NCI-H2196 (cell line): ENCODE results near the gene HEPACAM2.

Experiments used
- DNase-seq: peaks from one replicate; lab custom pipeline; 2025; ENCODE audit not compliant: unreplicated experiment; lab: John Stamatoyannopoulos, UW

Gene HEPACAM2

DNA sequence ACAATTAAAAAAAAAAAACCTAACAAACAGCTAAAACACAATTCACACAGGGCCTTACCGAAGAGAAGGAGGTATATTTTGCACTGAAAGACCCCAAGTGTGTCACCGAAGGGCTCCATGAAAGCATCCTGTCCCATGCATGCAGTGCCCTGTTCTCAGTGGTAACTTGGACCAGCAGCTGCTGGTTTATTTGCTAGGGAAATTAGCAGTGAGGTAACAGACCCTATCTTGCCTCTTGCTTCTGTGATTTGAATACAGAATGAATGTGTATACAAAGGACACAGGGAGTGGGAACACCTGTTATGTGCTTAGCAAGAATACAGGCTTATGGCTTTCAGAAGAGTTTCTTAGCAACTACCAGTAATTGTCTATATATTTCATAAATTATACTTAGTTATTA, at the start of gene HEPACAM2:
HEPACAM2 (minus strand) TSS at position 160 of the 400 bp plus-strand sequence.
- DNase-seq, result peak; percentile 48

DNA sequence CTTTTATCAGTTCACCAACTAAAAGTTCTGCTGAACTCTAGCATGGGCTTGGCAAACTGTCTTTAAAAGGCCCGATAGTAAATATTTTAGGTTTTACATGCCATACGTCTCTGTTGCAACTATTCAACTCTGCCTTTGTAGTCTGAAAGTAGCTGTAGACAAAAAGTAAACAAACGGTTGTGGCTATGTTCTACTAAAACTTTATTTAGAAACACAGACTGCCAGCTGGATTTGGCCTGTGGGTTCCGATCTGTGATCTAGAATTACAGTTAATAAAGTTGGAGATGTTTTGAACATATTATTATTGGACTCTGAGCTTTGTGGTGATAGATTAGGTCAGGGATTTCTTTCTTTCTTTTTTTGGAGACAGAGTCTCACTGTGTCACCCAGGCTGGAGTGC, 39.0 kb upstream of the HEPACAM2 start:
- no peak for DNase-seq

DNA sequence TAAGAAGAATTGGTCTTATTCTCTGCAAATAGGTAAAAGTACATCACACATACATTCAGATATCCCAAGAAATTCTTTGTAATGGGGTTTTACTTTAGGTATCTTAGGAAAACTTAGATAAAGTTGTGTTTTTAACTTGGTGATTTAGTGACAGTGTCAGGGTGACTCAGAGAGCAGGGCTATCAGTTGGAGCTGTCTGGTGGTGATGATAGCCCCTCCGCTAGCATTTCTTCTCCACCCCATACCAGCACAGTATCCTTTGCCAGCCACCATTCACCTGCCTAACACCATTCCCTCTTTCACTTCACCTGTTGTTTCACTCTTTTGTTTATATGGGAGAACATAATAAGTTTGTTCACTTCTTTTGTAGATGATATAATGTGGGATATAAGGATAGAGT, 36.3 kb upstream of the HEPACAM2 start:
- no peak for DNase-seq

DNA sequence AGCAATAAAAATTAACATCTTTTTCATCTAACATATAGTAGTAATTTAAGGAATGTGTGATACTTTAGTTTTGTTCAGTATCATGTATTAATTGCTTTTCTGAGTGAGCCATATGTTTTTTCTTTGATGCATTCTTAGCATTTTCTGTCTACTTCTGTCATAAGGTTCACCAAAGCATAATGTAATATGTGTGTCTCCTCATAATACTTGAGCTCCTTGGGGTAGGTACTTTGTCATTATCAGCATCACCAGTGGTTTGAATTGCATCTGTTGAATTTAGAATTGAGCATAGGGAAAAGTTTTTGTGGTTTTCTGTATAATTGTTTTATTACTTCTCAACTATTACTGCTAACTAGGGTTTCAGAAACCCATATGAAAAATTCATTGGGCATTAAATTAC, 32.4 kb upstream of the HEPACAM2 start:
- DNase-seq, result no peak

DNA sequence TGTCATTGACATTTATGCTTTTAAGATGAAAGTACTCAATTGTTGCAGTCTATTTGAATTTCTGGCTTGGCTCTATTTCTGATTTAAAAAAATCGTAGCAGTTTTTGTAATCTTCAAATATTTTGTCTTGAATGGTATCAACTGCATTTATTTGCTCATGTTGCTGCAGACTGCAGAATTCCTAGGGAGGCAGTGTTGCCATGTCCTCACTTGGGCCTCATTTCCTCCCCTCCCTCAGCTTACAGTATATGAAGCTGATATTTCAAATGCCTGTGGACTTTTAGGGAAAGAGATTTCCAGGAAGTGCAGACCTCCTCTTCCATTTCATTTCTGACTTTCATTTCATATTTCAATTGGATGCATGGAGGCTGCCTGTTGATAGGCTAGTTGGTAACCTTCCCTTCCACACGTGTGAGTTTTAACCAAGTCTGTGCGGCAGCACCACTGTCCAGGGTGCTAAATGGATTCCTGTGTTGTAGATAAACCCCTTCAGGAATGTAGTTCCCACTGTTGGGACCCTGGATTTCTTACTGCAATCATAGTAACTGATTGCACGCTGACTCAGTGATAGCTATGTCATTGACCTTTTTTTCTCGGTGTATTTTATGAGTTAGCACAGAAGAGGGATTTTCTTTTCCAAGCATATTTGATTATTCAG, 23.4 kb upstream of the HEPACAM2 start:
- DNase-seq, result no peak

DNA sequence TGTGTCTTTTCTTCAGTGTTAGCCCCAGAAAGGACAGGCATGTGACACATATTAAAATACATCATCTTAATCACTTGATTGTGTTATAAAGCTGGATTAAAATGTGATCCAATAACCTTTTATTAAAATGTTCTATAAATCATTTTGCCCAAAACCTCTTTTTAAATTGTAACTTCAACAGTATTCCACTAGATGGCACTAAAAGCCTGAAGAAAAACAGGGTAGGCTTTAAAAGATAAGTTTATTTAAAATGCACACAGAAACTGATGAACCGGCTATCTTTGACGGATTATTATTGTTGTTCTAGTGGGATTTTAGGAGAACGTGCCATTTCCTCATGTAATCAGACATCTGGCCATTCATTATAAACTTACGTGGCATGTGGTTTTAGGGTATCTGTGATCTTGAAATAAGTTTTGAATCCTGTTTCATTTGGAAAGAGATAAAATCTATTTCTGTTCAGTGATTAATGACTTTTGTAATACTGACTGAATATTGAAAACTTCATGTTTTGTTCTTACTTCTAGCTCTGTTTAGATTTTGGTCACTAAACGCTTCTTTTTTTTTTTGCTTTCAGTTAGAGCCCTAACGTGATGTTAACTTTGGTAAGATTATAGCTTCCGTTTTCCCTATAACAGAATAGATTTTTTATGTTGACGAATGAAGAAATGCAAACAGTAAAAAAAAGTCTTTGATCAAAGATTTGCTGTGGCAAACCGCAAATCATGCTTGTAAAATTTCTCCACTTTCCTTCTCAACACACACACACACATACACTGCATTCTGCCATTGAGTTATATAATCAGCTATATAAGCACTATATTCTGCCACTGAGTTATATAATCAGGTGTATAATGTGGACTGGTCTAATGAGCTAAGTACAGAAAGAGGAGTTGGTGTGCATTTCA, 19.5 kb upstream of the HEPACAM2 start:
- peak; percentile 32 for DNase-seq

DNA sequence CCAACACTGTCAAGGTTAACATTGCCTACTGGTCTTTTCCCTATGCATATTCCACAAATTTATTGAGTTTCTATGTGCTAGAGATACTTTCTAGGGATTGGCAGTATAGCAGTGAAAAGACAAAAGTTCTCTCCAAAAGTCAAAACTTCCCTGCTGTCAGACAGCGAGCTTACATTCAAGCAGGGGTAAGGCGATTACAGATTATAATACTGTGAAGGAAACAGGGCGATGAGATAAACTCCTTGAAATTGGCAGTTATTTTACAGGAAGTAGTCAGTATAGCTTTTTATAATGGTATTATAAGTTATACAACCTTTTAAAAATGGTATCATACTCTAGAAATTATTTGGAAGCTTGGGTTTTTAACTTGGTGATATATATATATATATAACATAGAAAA, 15.8 kb upstream of the HEPACAM2 start:
- DNase-seq, result no peak

DNA sequence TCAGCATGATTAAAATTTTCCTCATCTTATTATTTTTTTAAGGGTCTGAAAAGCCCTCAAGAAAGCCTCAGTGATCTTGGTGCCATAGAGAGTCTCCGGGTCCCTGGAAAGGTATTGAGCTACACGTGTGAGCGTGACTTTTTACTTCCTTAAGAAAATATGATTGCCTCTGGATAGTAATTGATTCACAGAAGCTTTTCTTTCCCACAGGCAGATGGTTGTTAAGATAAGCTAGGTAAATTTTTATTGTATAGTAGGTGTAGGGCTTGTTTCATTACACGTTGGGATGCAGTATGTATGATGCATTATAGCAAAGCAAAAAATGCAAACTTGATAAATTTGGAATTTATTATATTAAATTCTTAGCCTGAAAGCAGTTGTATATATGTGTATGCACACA, 13.6 kb upstream of the HEPACAM2 start:
- DNase-seq, result no peak

DNA sequence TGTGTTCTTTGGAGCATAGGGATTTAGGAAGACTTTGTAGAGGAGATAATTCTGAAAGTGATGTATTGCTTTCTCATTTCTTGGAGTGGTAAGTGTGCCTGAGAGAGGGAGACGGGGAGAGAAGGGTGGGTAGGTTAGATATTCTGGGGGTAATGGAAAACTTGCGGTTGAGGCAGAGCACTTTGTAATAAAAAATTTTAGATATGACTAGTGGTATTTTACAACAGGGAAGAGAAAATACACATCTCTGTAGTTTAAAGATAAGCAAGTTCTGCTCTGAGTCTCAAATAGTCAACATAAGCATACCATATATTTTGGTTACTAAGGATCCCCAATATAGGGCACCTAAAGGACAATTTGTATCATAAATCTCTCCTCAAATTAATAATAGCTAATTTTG, 12.5 kb upstream of the HEPACAM2 start:
- no peak for DNase-seq

DNA sequence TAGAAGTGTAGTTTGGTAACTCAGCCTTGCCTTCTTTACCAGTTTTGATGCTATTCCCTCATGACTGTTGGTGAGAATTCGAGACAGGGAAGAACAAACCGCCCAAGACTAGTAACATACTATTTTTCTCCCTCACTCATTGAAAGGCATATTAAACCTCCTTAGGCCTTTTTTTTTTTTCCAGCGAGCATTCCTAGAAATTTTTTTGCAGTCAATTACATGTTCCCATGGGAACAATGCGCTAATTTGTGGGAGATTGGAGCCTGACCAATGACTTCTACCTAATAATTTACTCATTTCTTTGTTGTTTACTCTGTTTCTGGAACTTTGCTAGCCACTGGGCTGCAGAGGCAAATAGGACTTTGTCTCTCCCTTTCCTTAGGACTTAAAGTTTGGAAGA, 11.9 kb upstream of the HEPACAM2 start:
- DNase-seq, result no peak

DNA sequence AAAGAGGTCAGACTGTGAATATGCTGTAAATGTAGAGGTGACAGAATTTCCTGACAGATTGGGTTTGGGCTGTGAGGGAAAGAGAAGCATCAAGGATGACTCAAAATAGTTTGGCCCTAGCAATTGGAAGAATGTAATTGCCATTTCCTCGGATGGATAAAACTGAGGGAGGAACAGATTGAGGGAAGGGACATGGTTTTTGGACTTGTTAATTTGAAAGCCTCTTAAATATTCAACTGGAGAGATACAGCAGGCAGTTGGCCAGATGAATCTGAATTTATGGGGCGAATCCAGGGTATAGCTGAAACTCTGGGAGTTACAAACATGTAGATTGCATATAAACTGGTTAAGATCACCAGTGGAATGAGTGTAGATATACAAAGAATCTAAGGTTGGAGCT, 9.3 kb upstream of the HEPACAM2 start:
- DNase-seq, result no peak

DNA sequence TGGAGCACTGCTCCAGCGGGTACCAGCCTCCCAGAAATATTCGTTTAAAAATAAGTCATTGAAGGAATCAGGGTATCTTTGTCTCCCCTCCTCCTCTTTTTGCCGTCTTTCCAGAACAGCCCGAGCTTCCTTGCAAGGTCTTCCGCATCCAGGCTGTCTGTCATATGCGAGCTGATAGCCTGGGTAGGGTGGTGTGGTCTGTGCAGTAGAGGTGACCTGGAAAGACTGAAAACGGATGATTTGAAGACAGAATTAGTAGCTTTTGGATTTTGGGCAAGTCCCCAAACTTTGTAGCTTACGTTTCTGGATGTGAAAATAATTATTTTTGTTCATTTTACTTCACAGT, 6.4 kb upstream of the HEPACAM2 start:
- DNase-seq, result no peak

DNA sequence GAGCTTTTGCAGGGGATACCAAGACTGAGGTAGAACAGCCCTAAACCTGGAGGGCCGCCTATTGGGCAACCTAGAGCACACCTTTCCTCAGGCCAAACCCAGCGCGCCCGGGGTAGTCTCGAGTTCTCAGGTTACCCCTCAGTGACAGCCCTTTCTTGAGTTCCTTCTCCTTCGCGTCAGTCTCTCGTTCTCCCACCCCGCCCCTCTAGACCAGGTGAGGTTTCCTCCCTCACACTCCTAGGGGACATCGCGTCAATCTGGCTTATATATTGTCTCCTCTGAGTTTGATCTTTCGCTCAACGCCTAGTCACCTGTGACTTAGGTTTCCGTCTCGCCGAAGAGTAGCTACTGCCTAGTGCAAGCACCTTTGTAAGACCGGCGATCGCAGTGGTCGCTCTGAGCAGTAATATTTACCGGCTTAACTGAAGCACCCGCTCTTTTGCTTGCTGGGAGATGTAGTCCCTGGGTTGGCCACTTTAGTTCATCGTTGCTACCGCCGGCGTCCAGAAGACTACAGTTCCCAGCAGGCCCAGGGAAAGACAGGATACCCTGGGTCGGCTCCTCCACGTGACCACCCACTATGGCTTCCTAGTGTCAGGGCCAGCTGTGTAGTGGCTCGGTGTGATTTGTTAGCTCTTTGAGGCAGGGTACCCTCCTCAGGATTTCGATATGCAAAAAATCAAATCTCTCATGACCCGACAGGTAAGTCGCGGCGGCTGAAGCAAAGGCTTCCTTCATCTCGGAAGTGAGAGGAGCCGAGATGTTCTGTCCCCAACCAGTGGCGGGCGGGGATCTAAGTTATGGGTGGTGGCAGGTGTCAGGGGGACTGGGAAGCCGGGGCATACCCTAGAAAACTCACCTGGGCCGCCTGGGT, 5.8 kb upstream of the HEPACAM2 start, which contains the start of gene VPS50:
VPS50 (plus strand) TSS at position 568 of the 874 bp plus-strand sequence; CDS start at position 670, 102 bp downstream.
- peak; percentile 96 for DNase-seq

DNA sequence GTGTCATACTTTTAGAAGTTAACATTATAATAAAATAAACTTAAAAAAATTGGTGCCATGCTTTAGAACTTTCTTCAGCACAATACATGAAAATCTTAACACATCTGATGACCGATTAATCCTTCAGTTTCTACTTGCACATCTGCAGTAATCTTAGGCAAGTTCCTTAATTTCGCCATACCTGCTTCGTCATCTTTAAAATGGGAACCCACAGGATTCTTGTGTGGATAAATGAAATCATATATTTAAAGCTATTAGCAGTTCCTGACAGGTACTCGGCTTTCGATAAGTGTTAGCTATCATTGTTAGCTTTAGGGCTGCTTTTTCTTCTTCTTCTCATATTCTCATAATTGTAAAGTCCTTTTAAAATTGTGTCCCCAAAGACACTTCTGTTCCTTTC, 5.0 kb upstream of the HEPACAM2 start:
- no peak for DNase-seq

DNA sequence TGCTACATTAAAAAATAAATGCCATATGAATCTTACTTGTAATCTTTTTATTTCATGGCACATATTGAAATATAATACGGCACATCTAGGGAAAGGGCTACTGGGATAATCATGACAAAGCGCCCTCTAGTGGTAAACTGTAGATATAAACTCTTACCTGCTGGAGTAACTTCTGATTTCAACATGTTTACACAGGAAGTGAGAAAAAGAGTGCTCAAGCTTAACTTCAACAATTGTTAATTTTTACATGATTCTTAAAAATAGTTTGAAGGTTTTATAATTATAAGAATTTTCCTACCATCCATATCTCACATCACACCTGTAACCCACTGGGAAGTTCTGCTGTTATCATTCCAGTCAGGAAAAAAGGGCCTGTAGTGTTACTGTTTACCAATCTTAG, 2.0 kb upstream of the HEPACAM2 start:
- peak; percentile 76 for DNase-seq

DNA sequence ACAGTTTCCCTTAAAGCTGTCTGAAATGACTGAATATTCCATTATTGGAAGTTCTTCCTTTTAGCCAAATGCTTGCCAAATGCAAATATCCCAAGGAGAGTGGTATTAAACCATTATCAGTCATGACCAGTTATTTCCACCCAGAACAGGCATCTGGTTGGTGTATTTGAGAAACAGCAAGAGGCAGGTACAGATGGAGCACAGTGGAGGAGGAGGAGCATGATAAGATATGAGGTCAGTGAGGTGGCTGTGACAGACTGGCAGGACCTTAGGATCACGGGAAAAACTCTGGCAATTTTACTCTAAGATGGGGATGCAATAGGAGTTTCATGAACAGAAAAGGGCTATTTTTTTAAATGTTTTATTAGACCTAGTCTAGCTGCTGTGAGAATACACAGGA, 6.4 kb downstream of the HEPACAM2 start:
- DNase-seq, result no peak

DNA sequence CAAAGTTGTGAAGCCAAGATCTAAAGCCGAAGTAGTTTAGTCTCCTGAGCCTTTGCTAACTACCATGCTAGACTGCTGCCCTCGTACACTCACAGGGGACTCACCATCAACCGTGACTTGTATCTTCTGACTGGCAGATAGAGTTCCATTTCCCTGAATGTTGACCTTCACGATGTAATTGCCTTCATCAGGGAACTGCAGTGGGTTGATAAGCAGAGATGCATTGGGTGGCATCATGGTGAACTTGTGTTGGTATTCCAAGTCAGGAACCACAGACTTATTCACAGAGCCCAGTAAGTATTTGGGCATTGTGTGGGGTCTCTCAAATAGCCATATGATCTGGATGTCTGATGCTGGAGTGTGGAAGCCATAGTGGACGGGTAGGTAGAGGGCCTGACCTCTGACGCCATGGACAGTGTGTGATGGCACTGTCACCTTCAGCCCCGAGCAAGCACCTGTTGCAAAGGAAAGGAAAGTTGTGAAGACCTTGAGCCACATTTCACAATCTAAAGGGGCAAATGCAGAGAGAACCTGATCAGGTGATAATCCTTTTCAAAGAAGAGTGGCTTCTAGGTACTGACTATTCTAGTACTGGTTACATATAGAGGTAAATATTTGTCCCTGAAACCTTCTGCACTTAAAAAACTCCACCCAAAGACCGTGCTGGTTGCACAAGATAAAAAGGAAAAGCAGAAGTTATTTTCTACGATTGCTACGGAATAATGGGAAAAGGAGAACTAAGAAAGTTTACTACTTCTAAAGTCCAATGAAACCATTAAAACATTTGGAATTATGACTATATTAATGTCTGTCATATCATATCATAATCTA, 7.1 kb downstream of the HEPACAM2 start:
- no peak for DNase-seq

DNA sequence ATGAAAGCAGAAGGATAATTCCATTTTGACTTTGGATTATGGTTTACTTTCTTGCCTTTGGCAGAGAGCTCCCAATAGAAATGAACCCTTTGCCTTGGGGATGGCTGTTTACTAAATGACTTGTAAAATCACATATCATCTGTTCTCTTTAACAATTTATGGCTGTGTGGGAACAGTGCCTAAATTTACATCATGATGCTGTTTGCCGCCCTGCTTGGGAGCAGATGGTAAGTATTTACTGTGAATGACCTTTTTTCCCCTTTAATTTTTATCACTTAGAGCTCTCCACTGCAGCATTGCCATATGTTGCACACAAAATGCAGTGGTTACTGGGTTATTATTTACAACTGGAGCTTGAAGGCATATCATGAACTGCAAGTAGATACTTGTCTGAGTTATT, 13.4 kb downstream of the HEPACAM2 start:
- peak; percentile 24 for DNase-seq

DNA sequence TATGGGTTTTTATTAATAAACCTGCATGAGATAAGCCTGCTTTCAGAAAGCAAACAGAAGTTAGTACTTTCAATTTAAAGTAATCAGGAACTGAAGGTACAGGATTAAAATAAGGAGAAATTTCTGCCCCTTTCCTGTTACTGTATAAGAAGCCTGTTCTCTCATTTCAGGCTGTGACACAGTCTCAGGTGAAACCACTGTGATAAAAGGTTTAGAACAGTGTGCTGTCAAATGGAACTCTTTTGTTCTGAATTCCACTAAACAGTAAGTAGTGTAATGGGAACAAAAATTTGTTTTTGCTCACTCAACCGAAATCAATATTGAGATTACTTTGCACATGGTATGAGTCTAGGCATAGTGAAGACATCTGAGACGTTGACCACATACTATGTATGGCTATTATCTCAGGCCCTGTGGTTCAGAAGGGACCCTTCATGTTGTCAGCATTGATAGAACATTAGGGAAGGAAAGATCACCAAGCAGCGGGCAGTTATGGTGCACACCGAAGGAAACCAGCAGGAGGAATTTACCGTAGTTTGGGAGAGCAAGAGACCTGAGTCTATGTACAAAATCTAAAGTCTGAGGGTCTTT, 14.9 kb downstream of the HEPACAM2 start:
- no peak for DNase-seq

DNA sequence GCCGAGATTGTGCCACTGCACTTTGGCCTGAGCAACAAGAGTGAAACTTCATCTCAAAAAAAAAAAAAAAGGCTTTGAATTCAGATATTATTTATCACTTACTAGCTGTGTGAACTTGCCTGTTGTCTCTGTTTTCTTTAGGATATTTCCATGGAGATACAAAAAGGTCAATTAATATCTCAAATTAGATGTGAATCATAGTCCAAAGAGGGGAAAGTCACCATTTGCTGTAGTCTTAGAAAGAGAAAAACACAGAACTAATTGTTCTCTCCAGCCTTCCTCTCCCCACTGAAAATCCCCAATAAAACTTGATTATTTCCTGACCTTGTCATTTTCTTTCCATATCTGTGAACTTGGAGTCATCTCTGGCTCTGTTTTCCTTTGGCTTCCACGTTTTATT, 21.2 kb downstream of the HEPACAM2 start:
- no peak for DNase-seq
